ENCODE data around the gene SFSWAP.

SFSWAP gene

DNA sequence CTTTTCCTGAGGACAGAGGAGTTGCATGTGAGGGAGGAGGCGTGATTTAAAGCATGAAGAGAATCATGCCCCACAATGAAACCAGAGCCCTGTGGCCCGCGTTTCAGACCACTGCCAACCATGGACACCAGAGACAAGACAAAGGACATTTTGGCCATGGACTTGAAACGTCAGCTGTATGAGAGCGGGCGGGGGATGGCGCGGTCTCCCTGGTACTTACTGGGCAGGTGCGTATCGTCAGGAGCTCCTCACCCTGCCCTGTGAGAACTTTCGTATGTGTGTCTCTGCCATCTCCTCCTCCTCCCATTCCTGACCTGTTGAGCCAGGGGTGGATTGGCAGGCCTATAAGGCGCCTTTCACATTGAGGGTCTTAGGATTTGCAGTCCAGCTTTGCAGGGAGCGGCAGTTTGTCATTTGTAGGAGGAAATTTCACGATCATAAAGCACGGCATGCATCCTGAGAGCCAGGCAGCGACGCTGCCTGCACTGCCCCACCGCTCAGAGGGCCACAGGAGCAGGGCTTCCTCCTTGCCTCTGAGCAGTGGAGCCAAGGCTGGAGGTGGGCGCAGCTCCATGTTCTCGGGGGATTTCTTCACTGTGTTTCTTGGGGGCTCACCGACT lies 22.2 kb downstream of the SFSWAP start:
- H3K27ac ChIP-seq = peak overlapping the region; percentile 84; the same call in 1 of the 2 replicates
- CTCF ChIA-PET = no interaction called here
- DNase-seq (ENCODE audit: low spot score) = no peak
- POLR2A ChIA-PET (ENCODE audit: low non-redundant PET) = interaction anchor here (0.6 kb wide), 1 partner anchor 615 kb away, joined by 3 read pairs; no protein-coding TSS in a partner anchor
- TF ChIP-seq, protein P1, sequence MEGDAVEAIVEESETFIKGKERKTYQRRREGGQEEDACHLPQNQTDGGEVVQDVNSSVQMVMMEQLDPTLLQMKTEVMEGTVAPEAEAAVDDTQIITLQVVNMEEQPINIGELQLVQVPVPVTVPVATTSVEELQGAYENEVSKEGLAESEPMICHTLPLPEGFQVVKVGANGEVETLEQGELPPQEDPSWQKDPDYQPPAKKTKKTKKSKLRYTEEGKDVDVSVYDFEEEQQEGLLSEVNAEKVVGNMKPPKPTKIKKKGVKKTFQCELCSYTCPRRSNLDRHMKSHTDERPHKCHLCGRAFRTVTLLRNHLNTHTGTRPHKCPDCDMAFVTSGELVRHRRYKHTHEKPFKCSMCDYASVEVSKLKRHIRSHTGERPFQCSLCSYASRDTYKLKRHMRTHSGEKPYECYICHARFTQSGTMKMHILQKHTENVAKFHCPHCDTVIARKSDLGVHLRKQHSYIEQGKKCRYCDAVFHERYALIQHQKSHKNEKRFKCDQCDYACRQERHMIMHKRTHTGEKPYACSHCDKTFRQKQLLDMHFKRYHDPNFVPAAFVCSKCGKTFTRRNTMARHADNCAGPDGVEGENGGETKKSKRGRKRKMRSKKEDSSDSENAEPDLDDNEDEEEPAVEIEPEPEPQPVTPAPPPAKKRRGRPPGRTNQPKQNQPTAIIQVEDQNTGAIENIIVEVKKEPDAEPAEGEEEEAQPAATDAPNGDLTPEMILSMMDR (conservative IDR thresholded peaks at IDR 0.05; ENCODE audit: low read depth) = no peak

DNA sequence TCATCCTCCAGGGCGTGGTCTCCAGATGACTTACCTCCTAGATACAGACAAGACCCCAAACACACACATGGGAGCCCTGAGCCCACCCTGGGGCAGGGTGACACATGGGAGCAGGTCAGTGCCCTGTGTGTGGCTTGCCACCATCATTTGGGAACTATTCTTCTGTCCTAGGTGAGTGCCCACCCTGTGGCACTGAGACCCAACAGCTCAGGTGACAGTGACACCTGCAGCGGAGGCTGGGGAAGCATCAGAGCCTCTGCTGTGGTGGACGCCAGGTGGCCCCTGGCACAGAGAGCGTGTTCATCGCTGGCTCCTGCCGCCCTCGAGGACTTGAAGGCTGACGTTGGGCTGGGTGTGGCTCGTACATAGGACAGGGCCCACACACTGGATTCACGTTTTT lies 23.0 kb downstream of the SFSWAP start:
- no peak for DNase-seq (ENCODE audit: low spot score)
- TF ChIP-seq, protein P1 (conservative IDR thresholded peaks at IDR 0.05; ENCODE audit: low read depth) = no peak
- ChIA-PET CTCF (no interaction called here), POLR2A (ENCODE audit: low non-redundant PET) (interaction anchor here (0.6 kb wide), 1 partner anchor 616 kb away, joined by 3 read pairs; no protein-coding TSS in a partner anchor)
- H3K27ac ChIP-seq = peak overlapping the region; percentile 84

DNA sequence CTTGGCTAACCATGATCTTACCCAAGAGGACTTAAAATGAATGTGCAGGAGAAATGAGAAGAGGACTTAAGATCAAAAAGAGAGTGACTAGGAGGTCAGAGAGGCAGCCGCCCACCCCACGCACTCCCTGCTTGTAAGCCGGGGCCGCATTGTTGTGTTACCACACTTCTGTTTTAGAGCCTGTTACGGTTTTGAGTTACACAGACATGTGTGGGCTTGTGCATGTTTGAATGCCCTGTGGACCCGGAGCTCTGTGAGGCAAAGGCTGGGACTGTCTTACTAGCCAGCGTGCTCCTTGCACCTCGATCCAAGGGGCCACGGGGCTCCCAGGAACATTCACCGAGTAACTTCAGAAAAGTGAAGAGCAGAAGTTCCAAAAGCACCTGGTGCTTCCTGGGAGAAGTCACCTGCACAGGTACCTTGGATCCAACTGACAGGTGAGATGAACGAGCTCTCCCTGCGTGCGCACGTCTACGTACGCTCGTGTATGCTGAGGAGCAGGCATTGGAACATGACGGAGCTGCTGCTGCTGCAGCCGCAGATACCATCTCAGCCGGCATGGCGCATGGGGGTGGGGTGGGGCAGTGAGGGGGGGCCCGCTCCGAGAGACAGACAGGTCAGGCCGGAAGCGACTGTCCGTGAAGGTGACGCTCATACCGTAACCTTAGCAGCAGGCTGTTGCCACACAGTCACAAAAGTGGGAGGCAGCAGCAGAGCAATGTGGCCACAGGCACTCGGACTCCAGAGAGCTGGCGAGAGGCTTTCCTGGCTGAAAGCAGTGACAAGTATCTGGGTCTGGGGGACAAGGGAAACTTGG lies 23.7 kb downstream of the SFSWAP start:
- DNase-seq (ENCODE audit: low spot score) = no peak

DNA sequence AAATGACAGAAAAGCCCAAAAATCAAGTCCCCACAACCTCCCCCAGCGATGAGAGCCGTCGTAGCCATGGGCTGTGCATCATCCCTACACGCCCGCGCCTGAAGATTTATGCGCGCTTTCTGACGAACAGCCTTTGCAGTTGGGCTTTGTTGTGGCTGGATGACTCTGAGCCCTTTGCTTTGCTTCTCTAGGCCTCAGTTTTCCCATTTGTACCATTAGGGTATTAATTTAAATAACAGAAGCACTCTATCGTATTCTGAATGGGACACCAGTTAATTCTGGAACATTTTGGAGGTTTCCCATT lies 24.2 kb downstream of the SFSWAP start:
- ChIA-PET CTCF (no interaction called here), POLR2A (ENCODE audit: low non-redundant PET) (no interaction called here)
- peak overlapping the region; percentile 84 for H3K27ac ChIP-seq
- no peak for DNase-seq (ENCODE audit: low spot score)
- TF ChIP-seq, protein P1 (conservative IDR thresholded peaks at IDR 0.05; ENCODE audit: low read depth) = no peak

More for the DNA sequence above, 23.7 kb downstream of the SFSWAP start:
- CTCF ChIA-PET = no interaction called here
- POLR2A ChIA-PET (ENCODE audit: low non-redundant PET) = no interaction called here
- H3K27ac ChIP-seq = peak overlapping the region; percentile 84
- TF ChIP-seq, protein P1 (conservative IDR thresholded peaks at IDR 0.05; ENCODE audit: low read depth) = no peak

DNA sequence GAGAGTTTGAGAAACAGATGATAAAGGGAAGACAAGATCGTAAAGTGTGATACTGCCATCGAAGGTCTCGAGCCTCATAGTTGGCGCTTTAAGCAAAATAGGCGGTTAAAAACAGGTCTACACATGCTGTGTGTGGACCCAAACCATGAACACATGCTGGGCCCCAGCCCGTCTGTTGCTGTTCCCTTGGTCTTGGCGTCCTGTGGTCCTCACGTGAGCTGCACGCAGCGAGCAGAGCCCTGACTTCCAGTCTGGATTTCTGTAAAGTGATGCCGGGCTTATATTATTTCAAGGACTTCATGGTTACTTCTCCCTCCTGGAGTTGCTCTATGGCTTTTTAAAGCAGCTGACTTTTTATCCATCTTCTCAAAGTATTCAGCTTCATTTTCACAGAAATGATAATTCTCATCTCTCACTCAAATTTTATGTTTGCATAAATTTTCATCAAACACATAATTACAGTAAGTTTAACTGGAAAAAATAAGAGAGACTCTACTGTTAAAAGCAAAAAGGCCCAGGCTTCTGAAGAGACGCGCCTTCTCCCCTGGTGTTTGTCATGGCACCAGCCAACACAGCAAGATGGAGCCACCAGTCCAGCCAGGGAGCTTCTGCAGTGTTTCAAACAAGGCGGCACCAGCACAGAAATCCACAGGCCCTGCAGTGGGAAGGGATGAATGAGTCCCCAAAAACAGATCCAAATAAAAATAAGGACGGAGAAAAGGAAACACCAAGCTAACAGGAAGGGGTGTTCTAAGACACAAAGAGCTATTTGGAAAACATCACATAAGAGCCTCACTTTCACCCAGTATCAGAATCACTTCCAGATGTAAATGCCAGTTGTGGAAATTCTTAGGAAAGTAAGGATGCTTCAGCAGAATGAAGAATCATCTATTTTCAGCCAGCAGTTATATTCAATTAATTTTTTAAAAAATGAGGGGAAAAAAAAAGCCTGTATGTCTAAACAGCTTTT lies 24.9 kb downstream of the SFSWAP start:
- ChIA-PET CTCF (no interaction called here), POLR2A (ENCODE audit: low non-redundant PET) (no interaction called here)
- TF ChIP-seq, protein P1 (conservative IDR thresholded peaks at IDR 0.05; ENCODE audit: low read depth) = no peak

More for the DNA sequence above, 24.9 kb downstream of the SFSWAP start:
- no peak for DNase-seq (ENCODE audit: low spot score)
- peak overlapping the region; percentile 84 for H3K27ac ChIP-seq
